HG03025 (cell line): Measurements from ENCODE around the gene MYO16.

Experiments used
- ATAC-seq: cut with Tn5 transposase; IDR thresholded peaks from one replicate; pipeline ENCODE4 v1.9.1; 2021; ENCODE audit warnings: mild to moderate bottlenecking, moderate library complexity; ENCODE audit not compliant: unreplicated experiment, low FRiP score

Gene MYO16

DNA sequence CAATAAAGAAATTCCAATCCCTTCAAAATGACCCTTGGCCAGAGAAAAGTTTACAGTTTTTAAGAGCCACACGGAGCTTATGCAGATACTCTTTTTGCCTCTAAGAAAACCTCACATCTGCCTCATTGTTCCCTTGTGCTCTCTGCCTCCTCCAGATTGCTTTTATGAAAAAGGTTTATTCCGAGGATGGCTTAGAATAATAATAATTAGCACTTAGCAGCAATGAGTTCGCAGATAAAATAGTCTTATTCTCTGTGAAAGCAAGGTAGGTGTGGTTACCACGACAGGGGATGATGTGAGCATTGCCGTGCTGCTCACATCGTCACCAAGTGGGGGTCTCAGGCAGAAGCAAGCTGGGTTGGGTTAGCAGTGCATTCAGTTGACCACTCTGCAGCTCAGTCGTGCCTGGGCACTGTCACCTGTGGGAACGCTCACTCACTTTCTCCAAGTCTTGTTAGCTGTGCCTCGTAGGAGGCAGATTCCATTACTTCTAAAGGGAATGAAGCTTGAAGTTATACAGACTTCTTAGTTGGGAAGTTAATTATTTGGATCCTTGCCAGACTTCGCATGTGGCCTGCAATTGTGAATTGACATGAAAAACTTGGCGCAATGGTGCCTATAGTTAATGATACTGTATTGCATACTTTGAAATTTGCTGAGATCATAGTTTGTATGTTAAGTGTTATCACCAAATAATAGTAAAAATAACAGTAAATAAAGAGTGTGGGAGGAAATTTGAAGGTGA lies 157.2 kb downstream of the MYO16 start:
- no peak for ATAC-seq

GRCh38 chr13:108787700-108788414 lies 158.4 kb downstream of the MYO16 start:
- ATAC-seq: no peak

DNA sequence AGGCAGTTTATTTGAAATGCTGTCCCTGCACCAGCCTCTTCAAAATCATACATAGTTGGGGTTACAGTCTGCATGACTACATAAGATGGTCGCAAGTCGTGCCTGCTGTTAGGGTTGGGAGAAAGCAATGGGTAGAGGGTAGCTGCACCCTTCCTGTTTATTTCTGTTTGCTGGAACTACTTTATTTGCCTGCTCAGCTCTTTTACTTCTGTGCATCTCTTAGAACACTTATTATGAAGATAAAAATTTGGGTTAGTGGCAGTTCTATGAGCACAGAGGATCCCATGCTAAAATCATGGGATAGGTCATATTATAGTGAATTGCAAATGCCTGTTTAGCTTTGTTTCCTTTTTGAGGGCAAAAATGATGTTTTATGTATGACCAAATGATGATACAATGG lies 160.1 kb downstream of the MYO16 start:
- ATAC-seq: no peak

DNA sequence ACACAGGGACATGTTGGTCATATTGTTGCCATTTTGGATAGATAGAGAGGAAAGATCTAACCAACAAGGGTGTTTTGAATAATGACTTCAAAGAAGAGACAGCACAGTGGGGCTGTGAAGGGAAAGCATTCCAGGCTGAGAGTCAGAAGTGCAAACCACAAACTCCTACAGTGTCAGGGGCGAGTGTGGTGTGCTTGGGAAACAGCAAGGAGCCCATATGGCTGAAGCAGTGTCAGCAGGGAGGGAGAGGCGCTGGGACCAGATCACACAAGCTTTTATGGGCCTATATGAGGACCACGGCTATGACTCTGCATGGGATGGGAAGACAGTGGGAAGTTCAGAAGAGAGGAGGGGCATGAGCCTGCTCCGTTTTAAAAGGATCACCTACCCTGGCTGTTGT lies 166.4 kb downstream of the MYO16 start:
- no peak for ATAC-seq

DNA sequence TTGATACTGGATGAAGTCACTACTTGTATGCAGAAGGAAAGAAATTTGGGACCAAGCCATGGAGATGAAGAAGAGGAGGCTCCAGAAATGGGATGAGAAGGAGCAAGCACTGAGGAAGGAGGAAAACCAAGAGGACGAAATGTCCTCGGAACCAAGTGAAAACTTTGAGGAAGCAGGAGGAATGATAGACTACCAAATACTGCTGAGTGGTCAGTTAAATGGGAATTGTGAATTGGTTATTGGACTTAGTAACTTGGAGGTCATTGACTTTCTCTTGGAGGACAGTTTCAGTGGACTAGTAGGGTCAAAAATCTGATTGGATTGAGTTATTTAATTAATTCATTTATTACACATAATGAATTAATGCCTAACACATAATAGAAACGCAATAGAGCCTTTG lies 167.9 kb downstream of the MYO16 start:
- no peak for ATAC-seq

- no peak for ATAC-seq
These were observed 178.4 kb downstream of the MYO16 start for GRCh38 chr13:108807841-108808240.

GRCh38 chr13:108812165-108812564 lies 182.8 kb downstream of the MYO16 start:
- ATAC-seq: no peak

DNA sequence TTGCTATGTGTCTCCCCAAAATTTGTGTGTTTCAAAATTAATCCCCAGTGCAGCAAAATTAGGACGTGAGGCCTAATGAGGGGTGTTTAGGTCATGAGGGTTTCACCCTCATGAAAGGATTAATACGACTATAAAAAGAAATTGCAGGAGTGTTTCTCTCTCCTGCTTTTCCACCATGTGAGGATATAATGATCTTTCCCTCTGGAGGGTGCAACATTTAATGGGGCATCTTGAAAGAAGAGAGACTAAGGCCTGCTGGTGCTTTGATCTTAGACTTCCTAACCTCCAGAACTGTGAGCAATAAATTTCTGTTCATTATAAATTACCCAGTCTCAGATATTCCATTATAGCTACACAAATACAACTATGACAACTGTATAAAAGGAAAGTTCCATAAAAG lies 183.2 kb downstream of the MYO16 start:
- no peak for ATAC-seq

- no peak for ATAC-seq
These were observed 184.3 kb downstream of the MYO16 start for GRCh38 chr13:108813587-108814170.

- ATAC-seq: no peak
These were observed 187.0 kb downstream of the MYO16 start for GRCh38 chr13:108816375-108816774.

- ATAC-seq: no peak
These were observed 198.2 kb downstream of the MYO16 start for GRCh38 chr13:108827646-108828045.

GRCh38 chr13:108828086-108828815 lies 198.8 kb downstream of the MYO16 start:
- ATAC-seq: no peak

GRCh38 chr13:108830916-108831315 lies 201.5 kb downstream of the MYO16 start:
- ATAC-seq: no peak

DNA sequence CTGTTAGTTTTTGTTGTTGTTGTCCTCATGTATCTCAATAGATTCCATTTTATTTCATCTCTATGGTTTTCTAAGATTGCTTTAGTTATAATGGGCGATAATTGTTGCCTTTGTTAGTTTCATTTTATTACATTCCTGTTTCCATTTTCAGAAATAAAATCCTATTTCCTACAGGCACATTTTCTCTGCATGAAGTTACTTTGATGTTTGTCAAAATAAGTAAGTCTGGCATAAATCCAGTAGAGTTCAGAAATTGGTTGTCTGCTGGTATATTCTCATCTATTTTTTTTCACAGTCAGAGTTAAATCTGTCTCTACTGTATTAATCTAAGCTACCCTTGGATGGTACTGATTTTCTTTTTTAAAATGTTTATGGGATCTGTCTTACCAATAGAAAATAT lies 204.1 kb downstream of the MYO16 start:
- no peak for ATAC-seq

DNA sequence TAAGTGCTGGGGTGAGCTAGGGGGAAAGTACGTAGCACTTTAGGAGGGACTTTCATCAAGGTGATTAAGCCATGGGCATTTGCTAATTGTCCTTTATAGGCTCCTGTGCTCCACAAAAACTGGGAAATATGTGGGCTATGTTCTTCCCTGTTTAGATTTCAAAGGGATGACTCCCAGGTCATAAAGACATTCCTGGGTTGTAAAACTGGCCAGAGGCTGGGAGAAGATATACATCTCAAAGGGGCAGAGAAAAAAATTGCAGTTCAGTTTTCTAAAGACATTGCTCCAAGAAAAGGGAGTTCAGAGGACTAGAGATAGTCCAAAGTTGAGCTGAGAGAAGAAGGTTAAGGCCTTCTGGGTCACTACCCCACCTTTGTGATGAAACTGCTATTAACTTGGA lies 204.8 kb downstream of the MYO16 start:
- no peak for ATAC-seq

DNA sequence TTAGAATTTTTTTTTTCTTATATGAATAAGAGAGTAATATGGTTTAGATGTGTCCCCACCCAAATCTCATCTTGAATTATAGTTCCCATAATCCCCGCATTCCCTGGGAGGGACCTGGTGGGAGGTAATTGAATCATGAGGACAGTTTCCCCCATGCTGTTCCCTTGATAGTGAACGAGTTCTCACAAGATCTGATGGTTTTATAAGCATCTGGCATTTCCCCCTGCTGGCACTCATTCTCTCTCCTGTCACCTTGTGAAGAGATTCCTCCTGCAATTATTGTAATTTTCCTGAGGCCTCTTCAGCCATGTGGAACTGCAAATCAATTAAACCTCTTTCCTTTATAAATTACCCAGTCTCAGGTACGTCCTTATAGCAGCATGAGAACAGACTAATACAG lies 205.7 kb downstream of the MYO16 start:
- ATAC-seq: no peak

- ATAC-seq: no peak
These were observed 221.3 kb downstream of the MYO16 start for GRCh38 chr13:108850691-108851090.

DNA sequence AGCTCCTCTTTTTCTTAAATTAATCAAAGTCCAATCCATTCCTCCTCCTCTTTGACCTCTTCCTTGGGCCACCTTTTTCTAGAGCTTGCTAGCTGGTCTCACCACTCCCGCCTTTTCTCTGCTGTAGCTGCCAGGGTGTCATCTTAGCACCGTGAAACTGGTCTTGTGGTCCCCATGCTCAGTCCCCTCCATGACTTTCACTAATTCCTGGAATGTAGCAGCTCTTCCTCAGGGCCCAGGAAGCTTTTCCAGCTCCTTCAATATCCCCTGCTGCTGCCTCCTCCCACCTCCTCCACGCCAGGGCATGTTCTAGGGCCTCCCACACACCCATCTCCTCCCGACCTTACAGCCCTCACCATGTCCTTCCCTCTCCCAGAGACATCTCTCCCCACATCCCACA lies 222.2 kb downstream of the MYO16 start:
- no peak for ATAC-seq

DNA sequence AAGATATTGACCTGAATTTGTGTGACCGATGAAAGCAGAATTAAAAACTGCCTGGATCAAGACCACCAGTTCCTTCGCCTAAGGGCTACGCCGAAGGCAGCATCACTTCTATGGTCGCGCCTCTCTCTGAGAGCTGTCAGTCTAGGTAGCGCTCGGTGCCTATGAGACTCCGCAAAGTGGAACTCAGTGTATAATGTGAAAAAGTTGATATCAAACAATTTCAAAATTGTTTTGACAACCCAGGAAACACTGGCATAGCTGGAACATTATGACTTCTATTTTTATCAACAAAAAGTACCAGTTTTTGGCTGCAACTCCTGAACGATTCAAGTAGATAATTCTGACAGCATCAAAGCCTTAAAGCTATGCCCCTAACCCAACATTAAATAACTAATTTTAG lies 223.6 kb downstream of the MYO16 start:
- no peak for ATAC-seq

GRCh38 chr13:108855737-108856387 lies 226.5 kb downstream of the MYO16 start:
- ATAC-seq: peak; percentile 95

- ATAC-seq: no peak
These were observed 229.3 kb downstream of the MYO16 start for GRCh38 chr13:108858676-108859075.
